GM19239 (cell line): ENCODE measurements around the gene AMOTL1.

Experiments used
- DNase-seq: peaks from one replicate; pipeline ENCODE4 v3.0.0; 2011; ENCODE audit warnings: low spot score; ENCODE audit not compliant: insufficient read length
- FAIRE-seq: peaks from 2 replicates; lab custom pipeline; 2011; peaks lifted over from hg19 to GRCh38; lab: Jason Lieb, UNC

AMOTL1 gene

DNA sequence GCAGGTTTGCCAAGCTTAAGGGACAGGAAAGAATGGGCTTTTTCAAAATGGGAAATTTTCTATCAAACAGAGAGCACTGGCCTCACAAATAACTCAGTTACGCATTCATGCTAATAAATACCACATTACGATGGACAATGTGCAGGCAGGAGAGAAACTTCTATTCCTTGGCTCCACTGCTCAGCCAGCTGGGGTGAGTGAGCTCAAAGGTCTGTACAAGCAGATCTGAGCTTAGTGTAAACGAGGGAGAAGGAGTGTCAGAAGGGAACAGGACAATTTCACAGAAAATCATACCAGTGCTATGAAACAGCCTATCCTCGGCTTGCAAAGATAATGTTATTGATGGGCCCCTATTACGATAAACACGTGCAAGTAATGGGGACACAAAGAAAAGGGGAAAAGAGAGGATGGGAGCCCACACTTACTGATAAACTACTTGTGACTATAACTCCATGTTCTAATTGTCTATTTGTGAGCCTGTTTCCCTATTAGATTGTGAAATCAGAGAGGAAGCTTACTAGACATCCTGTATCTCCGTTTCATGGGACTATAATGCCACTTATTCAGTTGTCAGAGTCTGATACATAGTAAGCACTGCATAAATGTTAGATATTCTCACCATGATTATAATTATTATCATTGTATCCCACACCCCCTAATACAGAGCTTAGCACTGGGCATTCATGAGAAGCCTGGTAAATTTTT, 46.3 kb downstream of the AMOTL1 start:
- DNase-seq, result no peak
- no peak for FAIRE-seq

DNA sequence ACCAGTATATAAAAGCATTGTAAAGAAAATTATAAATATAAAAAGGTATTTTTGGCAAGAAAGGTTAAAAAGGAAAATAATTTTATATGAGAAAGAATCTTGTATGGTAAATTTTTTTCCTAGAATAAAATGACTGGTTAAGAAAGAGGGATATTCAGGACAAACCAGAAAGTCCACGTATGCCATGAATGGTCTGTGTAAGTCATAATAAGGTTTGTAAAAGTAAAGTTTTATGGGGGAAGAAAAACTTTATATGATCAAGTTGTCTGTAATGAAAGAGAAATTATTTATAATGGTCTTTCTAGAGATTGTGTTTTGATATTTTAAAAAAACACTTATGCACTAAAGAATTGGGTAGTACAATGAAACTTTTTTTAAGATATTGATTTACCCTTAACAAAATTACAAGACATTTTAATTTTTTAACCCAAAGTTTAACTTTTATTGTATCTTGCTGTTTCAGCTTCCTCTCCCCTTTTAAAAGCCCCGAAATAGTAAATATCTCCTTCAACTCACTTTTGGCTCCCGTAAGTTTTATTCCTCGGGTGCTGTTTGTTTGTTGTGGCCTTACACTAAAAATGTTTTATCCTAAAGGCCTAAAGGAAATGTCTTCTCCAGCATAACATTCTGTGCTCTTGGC, 47.7 kb downstream of the AMOTL1 start:
- DNase-seq, result no peak
- no peak for FAIRE-seq

DNA sequence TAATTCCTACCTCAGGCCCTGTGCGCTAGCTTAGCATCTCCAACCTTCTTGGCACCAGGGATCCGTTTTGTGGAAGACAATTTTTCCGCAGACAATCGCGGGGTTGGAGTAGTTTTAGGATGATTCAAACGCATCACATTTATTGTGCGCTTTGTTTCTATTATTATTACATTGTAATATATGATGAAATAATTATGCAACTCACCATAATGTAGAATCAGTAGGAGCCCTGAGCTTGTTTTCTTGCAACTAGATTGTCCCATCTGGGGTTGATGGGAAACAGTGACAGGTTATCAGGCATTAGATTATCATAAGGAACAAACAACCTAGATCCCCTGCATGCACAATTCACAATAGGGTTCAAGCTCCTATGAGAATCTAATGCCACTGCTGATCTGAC, 52.3 kb downstream of the AMOTL1 start:
- FAIRE-seq, result no peak
- no peak for DNase-seq

DNA sequence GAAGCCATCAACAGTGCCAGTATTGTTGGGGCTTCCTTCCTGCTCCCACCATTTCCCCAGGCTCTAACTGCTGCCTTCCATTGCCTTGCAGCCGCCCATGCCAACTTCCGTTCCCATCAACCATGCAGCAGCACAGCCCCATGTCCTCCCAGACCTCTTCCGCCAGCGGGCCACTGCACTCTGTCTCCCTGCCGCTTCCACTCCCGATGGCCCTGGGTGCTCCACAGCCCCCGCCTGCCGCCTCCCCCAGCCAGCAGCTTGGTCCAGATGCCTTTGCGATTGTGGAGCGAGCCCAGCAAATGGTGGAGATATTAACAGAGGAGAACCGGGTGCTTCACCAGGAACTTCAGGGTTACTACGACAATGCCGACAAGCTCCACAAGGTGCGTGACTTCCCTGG, 53.3 kb downstream of the AMOTL1 start:
- FAIRE-seq (no peak), DNase-seq (no peak)

DNA sequence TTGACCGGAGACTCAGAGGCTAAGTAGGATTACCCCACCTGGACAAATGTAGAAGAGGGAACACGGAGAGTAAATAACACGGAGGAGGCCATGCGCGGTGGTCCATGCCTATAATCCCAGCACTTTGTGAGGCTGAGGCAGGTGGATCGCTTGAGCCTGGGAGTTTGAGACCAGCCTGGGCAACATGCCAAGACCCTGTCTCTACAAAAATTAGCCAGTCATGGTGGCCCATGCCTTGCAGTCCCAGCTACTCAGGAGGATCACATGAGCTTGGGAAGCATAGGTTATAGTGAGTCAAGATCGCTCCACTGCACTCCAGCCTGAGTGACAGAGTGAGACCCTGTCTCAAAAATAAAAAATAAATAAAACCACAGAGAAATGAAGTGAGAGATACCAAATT, 53.9 kb downstream of the AMOTL1 start:
- DNase-seq (no peak), FAIRE-seq (no peak)

DNA sequence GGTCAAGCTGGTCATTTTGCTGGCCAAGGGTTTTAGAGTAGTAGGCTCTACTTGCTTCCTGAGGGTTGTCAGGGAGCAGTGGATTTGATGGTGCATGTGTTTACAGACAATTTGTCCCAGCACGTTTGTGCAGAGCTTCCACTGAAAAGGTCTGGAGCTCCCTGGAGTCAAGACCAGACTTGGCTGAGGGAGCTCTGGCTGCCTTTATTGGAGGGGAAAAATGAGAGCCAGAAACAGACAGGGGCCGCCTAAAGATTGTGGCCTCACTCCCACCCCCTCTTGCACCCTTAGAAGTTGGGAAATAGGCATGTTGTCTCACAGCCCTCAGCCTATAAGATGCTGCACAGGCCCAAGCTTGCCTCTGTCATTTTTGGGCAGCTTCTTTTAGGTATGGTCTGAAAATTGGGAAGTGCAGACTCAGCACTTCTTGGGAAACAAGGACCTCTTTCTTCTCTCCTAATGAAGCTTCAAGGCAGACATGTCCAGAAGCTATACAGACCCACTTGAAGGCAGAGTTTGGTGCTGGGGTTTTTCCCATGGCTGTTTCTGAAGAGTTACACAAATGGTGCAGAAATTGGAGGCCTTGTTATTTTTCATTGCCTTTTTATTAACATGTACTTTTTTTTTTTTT, 55.1 kb downstream of the AMOTL1 start:
- FAIRE-seq (no peak), DNase-seq (no peak)

DNA sequence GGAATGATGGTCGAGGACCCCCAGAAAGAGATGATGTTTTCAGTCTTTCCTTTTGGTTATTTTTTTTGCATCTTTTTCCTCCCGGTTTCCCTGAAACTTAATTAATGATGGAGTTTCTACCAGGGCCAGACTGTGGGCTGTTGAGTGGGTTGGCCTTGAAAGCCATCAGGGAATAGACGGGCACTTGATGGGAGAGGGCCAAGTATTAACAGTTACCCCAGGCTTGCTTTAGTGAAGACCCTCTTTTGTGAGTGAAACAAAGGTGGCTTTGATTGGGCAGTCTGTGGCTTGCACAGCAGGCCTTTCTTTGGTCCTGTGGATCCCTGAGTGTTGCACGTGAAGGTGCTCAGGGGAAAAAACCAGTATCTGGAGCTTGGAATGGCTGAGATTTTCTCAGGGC, 56.9 kb downstream of the AMOTL1 start:
- DNase-seq, result no peak
- no peak for FAIRE-seq

DNA sequence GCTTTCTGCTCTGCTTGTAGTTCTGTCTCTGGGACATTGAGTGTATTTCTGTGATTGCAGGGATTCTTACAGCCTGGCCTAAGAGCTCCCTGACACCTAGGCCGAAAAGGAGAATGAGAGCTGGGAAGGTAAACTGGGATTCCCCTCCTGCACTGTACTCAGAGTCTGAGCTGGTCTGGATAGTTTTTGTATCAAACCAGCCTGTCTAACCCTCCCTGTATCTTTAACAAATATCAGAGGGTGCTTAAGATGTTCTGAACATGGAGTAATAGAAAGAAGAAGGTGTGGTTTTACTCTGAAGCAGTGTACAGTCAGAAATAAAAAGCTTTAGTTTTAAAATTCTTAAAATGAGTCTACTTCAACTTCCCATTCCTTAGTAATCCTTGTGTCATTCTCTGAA, 57.3 kb downstream of the AMOTL1 start:
- no peak for DNase-seq
- no peak for FAIRE-seq

DNA sequence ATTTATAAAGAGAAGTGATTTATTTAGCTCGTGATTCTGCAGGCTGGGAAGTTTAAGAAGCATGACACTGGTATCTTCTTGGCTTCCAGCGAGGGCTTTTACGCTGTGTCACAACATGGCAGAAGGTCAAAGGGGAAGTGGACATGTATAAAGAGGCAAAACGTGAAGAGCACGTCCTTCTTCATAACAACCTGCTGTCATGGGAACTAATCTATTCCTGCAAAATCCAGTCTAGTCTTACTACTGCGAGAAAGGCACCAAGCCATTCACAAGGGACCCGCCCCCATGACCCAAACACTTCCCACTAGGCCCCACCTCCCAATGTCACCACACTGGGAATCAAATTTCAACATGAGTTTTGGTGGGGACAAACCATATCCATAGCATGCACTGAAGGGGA, 58.3 kb downstream of the AMOTL1 start:
- FAIRE-seq, result no peak
- DNase-seq, result no peak

DNA sequence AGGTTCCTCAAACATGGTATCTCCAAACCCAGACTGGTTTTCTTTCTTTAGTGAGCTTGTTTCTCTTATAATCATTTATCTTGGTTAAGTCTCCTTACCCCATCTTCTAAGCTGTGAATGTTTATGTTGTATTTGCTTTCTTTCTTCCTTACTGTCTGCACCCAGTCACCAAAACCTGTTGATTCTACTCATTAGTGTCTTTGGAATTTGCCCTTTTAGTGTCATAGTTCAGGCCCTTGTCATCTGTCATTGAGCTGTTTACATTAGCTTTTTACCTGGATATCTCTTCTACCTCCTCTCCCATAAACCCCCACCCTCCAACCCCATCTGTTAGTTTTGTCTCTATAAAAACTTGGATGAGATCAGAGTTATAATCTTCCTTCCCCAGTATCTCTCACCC, 59.9 kb downstream of the AMOTL1 start:
- DNase-seq (no peak), FAIRE-seq (no peak)

DNA sequence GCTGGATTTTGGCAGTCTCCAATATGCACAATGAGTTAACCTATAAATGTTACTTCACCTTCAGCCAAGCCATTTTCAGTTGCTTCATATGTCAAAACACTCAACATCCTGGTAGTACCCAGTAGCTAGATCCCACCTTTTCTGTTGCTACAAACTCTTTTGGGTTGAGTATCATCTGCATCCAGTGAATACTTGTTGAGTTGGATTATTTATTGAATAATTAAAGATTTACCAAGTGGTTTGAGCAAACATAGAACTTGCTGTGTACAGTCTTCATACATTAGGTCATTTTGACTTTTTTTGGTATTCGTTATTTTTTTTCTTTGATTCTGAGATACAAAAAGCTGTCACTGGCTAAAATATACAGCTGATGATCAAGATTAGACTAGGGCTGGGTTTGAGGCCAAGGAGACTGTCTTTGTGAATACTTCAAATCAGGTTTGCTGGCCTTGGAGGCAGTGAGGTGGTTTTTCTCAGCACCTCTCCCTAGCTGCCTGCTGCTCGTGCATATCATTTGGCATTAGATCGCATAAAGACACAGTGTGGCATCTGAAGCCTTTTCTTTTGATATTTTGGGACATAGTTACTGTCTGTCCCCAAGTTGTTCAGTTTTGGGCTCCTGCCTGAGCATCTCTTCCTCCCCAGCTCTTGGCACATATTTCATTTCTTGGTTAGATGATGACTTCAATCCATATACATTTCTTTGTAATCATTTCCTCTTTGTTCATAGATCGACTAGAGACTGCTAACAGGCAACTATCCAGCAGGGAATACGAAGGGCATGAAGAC, 62.8 kb downstream of the AMOTL1 start:
- DNase-seq (no peak), FAIRE-seq (no peak)

DNA sequence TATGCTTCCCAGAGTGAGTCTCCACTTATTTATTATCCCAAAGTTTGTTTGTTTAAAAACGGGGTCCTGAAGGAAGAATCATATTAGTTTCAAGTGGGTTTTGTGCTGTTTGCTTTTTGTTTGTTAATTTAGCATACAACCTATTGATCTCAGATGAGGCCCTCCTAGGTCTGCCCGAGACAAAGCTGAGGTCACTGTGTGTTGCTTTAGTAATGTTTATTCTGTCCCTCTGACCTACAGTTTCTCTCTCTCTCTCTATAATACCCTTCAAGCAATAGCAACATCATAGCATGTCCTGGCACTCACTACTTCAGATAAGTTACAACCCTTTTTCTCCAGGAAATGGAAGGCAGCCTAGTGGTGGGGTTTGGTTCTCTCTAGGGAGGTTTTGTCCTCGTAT, 63.4 kb downstream of the AMOTL1 start:
- no peak for FAIRE-seq
- DNase-seq, result no peak

DNA sequence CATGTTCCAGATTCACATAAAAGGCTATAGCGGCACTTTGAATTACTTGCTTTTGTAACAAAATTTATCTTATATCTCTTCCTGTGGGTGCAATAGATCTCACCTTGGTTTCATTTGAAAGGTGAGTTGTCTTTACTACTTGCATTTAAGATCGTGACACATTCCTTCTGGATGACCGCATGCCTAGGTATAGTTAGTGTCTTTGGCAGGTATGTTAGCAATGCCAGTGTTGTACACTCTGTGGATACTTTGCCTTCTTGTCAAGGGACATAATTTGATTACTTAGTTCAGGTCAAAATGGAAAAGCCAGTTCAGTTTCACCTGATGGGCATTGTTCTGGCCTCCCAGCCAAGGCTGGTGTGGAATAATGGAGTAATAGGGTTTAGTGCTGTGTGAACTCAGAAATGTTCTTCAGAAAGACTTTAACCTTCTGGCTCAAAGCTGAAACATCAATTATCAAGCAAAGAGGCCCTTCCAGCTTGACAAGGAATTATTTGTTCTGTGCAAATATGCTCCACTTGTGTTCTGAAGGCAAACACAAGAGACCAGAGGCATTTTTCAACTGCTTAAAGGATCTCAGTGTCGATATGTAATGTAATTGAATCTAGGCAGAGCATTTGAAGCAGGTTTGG, 64.6 kb downstream of the AMOTL1 start:
- DNase-seq (no peak), FAIRE-seq (no peak)

DNA sequence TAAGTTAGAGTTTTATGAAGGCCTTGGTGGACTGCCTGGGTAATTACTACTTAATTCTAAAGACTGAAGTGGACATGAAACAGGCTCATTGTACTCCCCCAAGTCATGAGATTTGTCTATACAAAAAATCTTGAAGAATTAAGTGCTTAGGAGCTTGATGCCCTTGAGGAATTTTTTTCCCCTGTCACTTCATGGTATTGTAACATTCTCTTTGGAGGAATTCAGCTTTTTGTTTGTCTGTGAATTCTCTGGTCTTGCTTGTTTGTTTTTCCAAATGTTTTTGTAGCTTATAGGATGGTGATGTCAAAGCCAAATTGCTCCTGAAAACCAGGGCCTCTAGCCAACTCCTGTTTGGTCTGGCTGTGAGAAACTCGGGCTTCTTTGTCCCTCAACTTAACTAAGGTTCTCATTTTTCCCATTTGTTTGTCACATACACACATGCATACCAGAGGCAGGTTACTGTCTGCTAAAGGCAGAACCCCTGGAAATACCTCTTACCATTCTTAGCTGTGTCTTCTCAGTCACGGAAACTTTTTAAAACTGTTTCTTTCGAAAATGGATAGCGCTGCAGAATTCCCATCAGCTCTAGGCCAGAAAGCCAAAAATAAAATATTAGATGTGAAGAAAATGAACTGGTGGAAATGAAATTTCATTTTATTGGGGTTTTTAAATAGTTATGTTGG, 66.9 kb downstream of the AMOTL1 start:
- DNase-seq, result no peak
- no peak for FAIRE-seq

DNA sequence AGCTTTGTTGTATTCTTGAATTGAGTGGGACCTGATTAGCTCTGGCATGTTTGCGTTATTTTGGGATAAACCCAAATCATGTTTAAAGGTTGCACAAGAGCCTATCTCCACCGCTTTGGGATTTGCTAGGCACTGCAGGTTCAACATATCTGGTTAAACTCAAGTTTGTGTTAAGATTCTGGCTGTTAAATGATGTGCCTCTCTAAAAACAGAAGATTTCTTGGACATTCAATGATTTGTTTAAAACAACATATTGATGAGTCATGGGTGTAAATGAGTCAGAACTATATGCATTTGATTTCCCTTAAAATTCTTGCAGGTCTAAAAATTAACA, 67.4 kb downstream of the AMOTL1 start:
- no peak for FAIRE-seq
- DNase-seq, result no peak

DNA sequence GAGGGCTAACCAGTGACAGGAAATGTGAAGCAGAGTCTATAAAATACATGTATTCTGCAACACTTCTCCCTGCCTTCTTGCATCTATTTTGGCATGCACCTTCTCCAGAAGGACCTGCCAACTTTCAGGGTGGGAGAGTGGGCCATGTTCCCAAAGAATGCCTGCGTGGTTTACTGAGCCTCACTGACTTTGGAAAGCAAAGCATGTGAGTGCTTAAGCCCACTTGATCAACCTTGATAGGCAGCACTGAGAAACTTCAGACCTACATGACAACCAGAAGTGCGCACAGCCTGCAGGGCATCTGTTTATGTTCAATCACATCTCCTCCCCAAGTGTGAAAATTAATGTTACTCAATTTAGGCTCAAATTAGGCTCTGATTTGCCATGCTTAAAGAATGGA, 69.2 kb downstream of the AMOTL1 start:
- FAIRE-seq, result no peak
- DNase-seq, result no peak

DNA sequence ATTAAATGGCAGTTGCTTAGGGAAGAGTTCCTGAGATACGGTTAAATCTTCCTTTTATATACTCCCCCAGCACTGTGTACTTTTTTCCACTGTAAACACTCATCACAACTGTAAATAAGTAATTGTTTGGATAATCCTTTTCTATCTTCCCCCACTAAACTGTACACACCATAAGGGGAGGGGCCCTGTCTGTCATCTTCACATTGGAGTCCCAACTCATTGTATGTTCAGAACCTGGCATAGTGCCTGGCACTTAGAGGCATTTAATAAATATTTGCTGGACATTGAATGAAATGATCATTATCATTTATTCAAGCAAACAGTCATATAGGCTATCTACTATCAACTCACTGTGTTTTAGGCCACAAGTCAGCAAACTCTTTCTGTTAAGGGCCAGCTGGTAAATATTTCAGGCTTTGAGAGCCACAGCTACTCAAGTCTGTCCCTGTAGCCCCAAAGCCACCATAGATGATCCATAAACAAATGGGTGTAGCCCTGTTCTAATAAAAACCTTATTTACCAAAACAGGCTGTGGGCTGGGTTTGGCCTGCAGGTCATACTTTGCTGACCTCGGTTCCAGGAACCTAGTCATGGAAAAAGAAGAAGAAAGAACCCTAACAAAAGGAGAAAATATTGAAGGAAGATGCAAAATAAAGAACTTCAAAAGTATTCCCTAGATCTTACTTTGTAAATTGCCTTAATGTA, 70.0 kb downstream of the AMOTL1 start:
- no peak for DNase-seq

DNA sequence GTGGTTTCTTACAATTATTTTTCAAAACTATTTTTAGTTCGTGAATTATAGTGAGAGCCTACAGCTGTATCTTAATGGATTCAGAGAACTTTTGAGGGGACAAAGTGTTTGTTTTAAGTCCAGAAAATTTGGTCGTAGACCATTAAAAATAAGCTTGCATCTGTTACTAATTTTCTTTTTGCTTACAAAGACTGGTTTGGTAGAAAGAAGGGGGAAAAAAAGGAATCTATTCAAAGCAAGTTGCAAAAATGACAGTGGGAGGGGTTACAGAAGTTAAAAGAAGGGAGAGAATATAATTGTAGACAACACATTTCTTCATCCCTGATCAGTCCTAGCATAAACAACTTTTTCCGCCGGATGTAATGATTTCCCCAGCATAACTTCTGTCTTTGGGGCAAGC, 72.1 kb downstream of the AMOTL1 start:
- DNase-seq (no peak), FAIRE-seq (no peak)

More for the DNA sequence above, 70.0 kb downstream of the AMOTL1 start:
- no peak for FAIRE-seq

DNA sequence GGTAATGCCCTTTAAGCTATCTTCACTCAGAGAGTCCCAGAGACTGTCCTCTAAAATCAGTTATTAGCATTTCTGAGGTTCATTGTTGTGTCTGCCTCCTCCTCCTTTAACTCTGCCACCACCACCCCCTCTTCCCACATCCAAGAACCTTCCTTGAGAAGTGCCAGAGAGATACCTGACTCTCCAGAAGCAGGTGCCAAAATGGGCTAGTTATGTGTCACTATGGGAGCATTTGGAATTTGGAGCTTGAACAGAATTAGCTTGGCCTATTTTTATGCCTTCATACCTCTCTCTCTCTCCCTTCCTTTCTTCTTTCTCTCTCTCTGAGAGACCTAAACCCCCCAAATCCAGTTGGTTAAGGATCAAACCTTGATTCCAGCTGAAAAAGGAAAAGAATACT, 75.9 kb downstream of the AMOTL1 start:
- no peak for FAIRE-seq

DNA sequence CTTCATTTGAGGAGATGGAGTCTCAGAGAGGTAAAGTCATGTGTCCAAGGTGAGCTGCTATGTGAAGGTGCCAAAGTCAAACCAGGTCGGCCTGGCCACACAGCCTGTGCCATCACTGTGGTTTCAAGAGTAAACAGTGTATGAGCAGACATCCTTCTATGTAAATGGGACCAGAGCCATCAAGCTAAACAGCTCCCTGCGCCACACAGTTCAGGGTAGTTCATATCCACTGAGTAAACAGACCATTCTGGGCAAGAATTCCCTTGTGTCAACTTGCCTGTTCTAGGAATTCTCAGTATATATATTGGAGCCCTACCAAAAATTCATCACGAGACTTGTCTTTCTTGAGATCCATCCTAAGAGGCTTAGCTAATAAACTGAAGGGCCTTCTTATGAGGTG, 77.5 kb downstream of the AMOTL1 start:
- no peak for DNase-seq
- no peak for FAIRE-seq

More for the DNA sequence above, 75.9 kb downstream of the AMOTL1 start:
- DNase-seq, result no peak
